MCF 10A (cell line): Measurements from ENCODE around the gene SIRT7. TPM values are rescaled to one million over a fixed set of nuclear protein-coding genes. Genes with fewer than 3 reads are reported as not detected.
A peak's percentile ranks its signal among the peaks of the same experiment; 100 is the strongest.

Experiments
- BruUV-seq: library from RNA; stranded (reverse); fragments of 400-500 nt; replicated peaks from 2 replicates; lab custom pipeline; 2021; lab: Mats Ljungman, UMichigan
- CTCF ChIA-PET: fragments of 300-600 bp; sonication (Branson Sonifier 250); formaldehyde crosslinking; extraction: SDS; loops from one replicate; lab custom pipeline; 2021; ENCODE audit warnings: antibody characterized with exemption, inconsistent platforms; lab: Yijun Ruan, JAX
- POLR2A ChIA-PET: fragments of 300-600, 350-650 bp; sonication (Branson Sonifier 250); formaldehyde crosslinking; extraction: SDS; loops from one replicate; lab custom pipeline; 2020; ENCODE audit warnings: antibody characterized with exemption, inconsistent platforms; lab: Yijun Ruan, JAX
- DNase-seq: peaks from one replicate; pipeline ENCODE4 v3.0.0-alpha.2; 2018; ENCODE audit not compliant: unreplicated experiment
- H3K27ac Mint-ChIP-seq: one replicate; pipeline ENCODE4 v1.8.0; 2022; ENCODE audit warnings: mild to moderate bottlenecking, low read depth, mixed read lengths; ENCODE audit not compliant: unreplicated experiment
- H3K27me3 Mint-ChIP-seq: one replicate; pipeline ENCODE4 v1.8.0; 2022; ENCODE audit warnings: mixed read lengths; ENCODE audit not compliant: insufficient read depth, unreplicated experiment
- H3K36me3 Mint-ChIP-seq: one replicate; pipeline ENCODE4 v1.8.0; 2022; ENCODE audit warnings: mild to moderate bottlenecking, moderate library complexity, mixed read lengths; ENCODE audit not compliant: insufficient read depth, unreplicated experiment
- H3K4me1 Mint-ChIP-seq: one replicate; pipeline ENCODE4 v1.8.0; 2022; ENCODE audit warnings: mixed read lengths; ENCODE audit not compliant: insufficient read depth, unreplicated experiment
- H3K4me3 Mint-ChIP-seq: one replicate; pipeline ENCODE4 v1.8.0; 2022; ENCODE audit warnings: mild to moderate bottlenecking, moderate library complexity, mixed read lengths; ENCODE audit not compliant: unreplicated experiment
- H3K9me3 Mint-ChIP-seq: one replicate; pipeline ENCODE4 v1.8.0; 2022; ENCODE audit warnings: mixed read lengths; ENCODE audit not compliant: unreplicated experiment
- intact Hi-C: fragments of 100-400 bp; cut with micrococcal nuclease; formaldehyde crosslinking; loops from 2 replicates; pipeline ENCODE4 v1.14.1; 2022
- total RNA-seq: library from RNA; stranded (reverse); gene quantifications from 2 replicates; pipeline ENCODE4 v1.2.3, GENCODE V29; 2022
- TF ChIP-seq, protein P1 (sequence below): fragments of 200-600 bp; IDR thresholded peaks from one replicate; pipeline ENCODE4 v1.8.0; 2022; ENCODE audit warnings: antibody characterized with exemption, mild to moderate bottlenecking; ENCODE audit not compliant: unreplicated experiment

The SIRT7 gene
- total RNA-seq, 1 experiment from 2014 or later, result 36.6 TPM

GRCh38 chr17:81898029-81898866 lies 19.7 kb downstream of the SIRT7 start:
- Mint-ChIP-seq H3K27ac (peak overlapping the region; percentile 66), H3K4me3 (peak overlapping the region; percentile 44), H3K4me1 (peaks cover 16% of the 10 kb centered on the region), H3K9me3 (no peaks in the 10 kb centered on the region), H3K36me3 (peaks cover 62% of the 10 kb centered on the region), H3K27me3 (no peaks in the 10 kb centered on the region)
- ChIA-PET POLR2A (interaction anchor here (0.5 to 2.5 kb wide), 13 partner anchors 7 to 235 kb away, joined by 3 to 14 read pairs (median 4); partner anchors contain the start of genes MAFG, P4HB and SIRT7), CTCF (interaction anchor here (1.2 kb wide), 1 partner anchor 139 kb away, joined by 3 read pairs; no protein-coding TSS in a partner anchor)
- DNase-seq, result peak; percentile 79
- intact Hi-C loops, result no loop called here
- TF ChIP-seq, protein P1, sequence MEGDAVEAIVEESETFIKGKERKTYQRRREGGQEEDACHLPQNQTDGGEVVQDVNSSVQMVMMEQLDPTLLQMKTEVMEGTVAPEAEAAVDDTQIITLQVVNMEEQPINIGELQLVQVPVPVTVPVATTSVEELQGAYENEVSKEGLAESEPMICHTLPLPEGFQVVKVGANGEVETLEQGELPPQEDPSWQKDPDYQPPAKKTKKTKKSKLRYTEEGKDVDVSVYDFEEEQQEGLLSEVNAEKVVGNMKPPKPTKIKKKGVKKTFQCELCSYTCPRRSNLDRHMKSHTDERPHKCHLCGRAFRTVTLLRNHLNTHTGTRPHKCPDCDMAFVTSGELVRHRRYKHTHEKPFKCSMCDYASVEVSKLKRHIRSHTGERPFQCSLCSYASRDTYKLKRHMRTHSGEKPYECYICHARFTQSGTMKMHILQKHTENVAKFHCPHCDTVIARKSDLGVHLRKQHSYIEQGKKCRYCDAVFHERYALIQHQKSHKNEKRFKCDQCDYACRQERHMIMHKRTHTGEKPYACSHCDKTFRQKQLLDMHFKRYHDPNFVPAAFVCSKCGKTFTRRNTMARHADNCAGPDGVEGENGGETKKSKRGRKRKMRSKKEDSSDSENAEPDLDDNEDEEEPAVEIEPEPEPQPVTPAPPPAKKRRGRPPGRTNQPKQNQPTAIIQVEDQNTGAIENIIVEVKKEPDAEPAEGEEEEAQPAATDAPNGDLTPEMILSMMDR, result no peak
- BruUV-seq, result no TSS peak

DNA sequence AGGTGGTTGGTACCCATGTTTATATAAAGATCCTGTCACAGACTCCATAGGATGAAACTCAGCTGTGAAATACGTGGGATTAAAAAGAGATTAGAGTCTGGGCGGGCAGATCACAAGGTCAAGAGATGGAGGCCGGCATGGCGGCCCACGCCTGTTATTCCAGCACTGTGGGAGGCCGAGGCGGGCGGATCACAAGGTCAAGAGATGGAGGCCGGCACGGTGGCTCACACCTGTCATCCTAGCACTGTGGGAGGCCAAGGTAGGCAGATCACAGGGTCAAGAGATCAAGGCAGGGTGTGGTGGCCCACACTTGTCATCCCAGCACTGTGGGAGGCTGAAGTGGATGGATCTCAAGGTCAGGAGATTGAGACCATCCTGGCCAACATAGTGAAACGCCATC lies 22.6 kb downstream of the SIRT7 start:
- H3K4me1 Mint-ChIP-seq, result peaks cover 9% of the 10 kb centered on the region
- CTCF ChIA-PET, result no interaction called here
- peaks cover 68% of the 10 kb centered on the region for H3K36me3 Mint-ChIP-seq
- no peak for DNase-seq
- no peaks in the 10 kb centered on the region for H3K27me3 Mint-ChIP-seq
- no TSS peak for BruUV-seq
- H3K9me3 Mint-ChIP-seq, result no peaks in the 10 kb centered on the region
- H3K4me3 Mint-ChIP-seq, result no peak overlapping the region
- TF ChIP-seq, protein P1, result no peak
- intact Hi-C loops, result no loop called here
- H3K27ac Mint-ChIP-seq, result no peak overlapping the region
- POLR2A ChIA-PET, result interaction anchor here (1.5 kb wide), 1 partner anchor 22 kb away, joined by 4 read pairs; no protein-coding TSS in a partner anchor

GRCh38 chr17:81891303-81891552 lies 26.7 kb downstream of the SIRT7 start:
- Mint-ChIP-seq H3K27ac (peak overlapping the region; percentile 96), H3K4me3 (peak overlapping the region; percentile 91), H3K4me1 (peaks cover 18% of the 10 kb centered on the region), H3K36me3 (peaks cover 76% of the 10 kb centered on the region), H3K27me3 (no peaks in the 10 kb centered on the region), H3K9me3 (no peaks in the 10 kb centered on the region)
- TF ChIP-seq, protein P1, result no peak
- no peak for DNase-seq
- POLR2A ChIA-PET, result interaction anchor here (1.0 to 2.4 kb wide), 4 partner anchors 19 to 168 kb away, joined by 3 to 9 read pairs (median 6); partner anchors contain the start of gene PCYT2
- CTCF ChIA-PET, result interaction anchor here (2.5 kb wide), 1 partner anchor 130 kb away, joined by 6 read pairs; no protein-coding TSS in a partner anchor
- BruUV-seq, result no TSS peak
- intact Hi-C loops, result no loop called here
